NB4 (cell line): ENCODE data around the gene DLG2.

Source experiments
- MYC ChIP-seq: IDR thresholded peaks from 2 replicates; pipeline ENCODE4 v1.6.1; 2011; ENCODE audit warnings: low read depth, low read length
- POLR2A ChIP-seq: IDR thresholded peaks from 2 replicates; pipeline ENCODE4 v1.6.1; 2011; ENCODE audit warnings: mild to moderate bottlenecking; ENCODE audit not compliant: insufficient read length; ENCODE audit errors: extremely low read depth
- TF ChIP-seq, protein P1 (sequence below): IDR thresholded peaks from 2 replicates; pipeline ENCODE4 v1.6.1; 2011; ENCODE audit warnings: low read depth, low read length
- TF ChIP-seq, protein P2 (sequence below): IDR thresholded peaks from one replicate; pipeline ENCODE4 v1.5.1; 2012; ENCODE audit warnings: low read depth, low read length

DNA sequence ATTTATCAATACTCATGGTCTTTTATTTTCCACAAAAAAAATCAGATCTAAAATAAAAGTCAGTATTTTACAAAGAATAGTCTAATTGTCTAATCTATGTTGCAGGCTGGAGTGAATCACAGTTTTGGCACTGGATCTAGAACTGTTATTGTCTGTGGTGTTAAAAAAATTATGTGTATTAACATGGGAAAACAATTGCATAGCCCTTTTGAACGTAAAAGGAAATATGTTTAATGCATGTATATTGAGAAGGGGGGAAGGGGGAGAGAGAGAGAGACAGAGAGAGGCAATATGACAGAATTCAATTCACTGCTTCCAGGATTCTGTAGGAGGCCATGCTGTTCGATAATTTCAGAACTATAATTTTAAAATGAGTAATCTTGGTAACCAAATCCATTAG is 2016.1 kb downstream of the DLG2 start:
- TF ChIP-seq, protein P1, sequence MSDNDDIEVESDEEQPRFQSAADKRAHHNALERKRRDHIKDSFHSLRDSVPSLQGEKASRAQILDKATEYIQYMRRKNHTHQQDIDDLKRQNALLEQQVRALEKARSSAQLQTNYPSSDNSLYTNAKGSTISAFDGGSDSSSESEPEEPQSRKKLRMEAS, result no peak
- TF ChIP-seq, protein P2, sequence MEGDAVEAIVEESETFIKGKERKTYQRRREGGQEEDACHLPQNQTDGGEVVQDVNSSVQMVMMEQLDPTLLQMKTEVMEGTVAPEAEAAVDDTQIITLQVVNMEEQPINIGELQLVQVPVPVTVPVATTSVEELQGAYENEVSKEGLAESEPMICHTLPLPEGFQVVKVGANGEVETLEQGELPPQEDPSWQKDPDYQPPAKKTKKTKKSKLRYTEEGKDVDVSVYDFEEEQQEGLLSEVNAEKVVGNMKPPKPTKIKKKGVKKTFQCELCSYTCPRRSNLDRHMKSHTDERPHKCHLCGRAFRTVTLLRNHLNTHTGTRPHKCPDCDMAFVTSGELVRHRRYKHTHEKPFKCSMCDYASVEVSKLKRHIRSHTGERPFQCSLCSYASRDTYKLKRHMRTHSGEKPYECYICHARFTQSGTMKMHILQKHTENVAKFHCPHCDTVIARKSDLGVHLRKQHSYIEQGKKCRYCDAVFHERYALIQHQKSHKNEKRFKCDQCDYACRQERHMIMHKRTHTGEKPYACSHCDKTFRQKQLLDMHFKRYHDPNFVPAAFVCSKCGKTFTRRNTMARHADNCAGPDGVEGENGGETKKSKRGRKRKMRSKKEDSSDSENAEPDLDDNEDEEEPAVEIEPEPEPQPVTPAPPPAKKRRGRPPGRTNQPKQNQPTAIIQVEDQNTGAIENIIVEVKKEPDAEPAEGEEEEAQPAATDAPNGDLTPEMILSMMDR, result no peak
- no peak for TF ChIP-seq POLR2A
- no peak for TF ChIP-seq MYC
